ENCODE results near the gene DCANP1.

DNA sequence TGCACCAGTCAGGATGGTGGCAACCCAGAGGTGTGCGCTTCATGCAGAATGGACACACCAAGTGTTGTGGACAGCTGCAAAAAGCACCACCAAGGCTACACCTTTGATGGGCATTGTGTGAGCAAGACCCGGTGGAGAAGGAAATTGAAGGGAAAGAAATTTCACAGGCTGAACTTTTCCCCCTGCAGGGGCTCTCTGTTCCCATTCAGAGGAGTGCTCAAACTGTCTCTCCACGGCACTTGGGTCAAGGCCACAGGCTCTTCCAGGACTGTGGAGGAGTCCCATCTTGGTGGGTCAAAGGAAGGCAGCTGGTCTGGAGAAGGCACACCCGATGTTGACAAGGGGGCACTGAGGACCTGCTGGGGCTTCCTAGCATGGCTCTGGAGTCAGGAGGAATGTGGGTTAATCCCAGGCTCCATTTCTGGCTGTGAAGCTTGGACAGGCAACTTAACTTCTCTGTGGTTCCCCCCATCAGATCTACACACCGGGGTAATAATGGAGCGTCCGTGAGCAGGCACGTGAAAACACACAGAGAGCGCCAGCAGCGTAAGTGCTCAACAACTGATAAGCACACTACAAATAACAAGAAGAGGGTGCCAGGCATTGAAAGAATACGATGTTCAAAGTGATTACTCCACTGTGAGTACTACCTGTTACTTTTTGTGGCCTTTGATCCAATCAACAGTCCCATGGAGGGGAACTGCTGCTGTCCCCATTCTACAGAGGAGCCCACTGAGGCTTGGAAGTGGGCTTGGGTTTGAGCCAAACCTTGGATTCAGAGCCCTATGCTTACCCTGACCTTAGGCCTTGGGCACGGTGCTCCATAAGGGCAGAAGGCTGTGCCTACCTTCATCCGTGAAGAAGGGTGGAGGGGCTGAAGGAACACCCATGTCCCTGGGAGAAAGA, 39.2 kb upstream of the DCANP1 start:
- TF ChIP-seq POLR2A (IDR thresholded peaks at IDR 0.05) (no peak), EP300 (IDR thresholded peaks at IDR 0.05) (no peak), POLR2AphosphoS5 (IDR thresholded peaks at IDR 0.05) (no peak)
- TF ChIP-seq, protein P1, sequence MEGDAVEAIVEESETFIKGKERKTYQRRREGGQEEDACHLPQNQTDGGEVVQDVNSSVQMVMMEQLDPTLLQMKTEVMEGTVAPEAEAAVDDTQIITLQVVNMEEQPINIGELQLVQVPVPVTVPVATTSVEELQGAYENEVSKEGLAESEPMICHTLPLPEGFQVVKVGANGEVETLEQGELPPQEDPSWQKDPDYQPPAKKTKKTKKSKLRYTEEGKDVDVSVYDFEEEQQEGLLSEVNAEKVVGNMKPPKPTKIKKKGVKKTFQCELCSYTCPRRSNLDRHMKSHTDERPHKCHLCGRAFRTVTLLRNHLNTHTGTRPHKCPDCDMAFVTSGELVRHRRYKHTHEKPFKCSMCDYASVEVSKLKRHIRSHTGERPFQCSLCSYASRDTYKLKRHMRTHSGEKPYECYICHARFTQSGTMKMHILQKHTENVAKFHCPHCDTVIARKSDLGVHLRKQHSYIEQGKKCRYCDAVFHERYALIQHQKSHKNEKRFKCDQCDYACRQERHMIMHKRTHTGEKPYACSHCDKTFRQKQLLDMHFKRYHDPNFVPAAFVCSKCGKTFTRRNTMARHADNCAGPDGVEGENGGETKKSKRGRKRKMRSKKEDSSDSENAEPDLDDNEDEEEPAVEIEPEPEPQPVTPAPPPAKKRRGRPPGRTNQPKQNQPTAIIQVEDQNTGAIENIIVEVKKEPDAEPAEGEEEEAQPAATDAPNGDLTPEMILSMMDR (IDR thresholded peaks at IDR 0.05), result no peak
